SK-N-SH (cell line): ENCODE results near the gene KLHL7.

Experiments used
- CTCF ChIP-seq: fragments of 200-600 bp; sonication (generic); IDR thresholded peaks from 2 replicates; pipeline ENCODE4 v1.6.1; 2017; ENCODE audit warnings: antibody characterized with exemption, mild to moderate bottlenecking, moderate library complexity
- SIN3A ChIP-seq: IDR thresholded peaks from 2 replicates; pipeline ENCODE4 v1.6.1; 2012; ENCODE audit warnings: low read depth, mild to moderate bottlenecking, low read length, moderate library complexity, borderline replicate concordance

DNA sequence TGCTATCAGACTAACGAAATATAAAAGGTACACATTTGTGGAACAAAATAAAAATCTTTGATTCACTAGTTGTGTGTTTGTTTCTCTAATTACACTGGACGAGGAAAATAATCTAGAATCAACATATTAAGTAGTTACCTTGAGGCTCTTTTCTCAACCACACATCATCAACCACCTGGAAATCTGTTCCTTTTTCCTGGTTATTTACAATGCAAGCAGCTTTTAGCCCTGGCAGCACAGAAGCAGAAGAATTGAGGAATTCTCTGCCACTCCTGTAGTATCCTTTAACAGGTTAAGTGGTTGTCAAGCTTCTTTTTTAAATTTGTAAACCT, 100.0 kb downstream of the KLHL7 start:
- TF ChIP-seq SIN3A (no peak), CTCF (no peak)
